Uterus (tissue), 2 donors: ENCODE results near the gene ADARB2.

ENCODE experiments used
- CTCF ChIP-seq, 4 experiments: fragments of 200-600 bp in 2 of 4; fragments of 450-650 bp in 2 of 4; sonication (generic) in 2 of 4; IDR thresholded peaks; one replicate each; pipeline ENCODE4 v1.5.1; 2016 to 2019; ENCODE audit warnings: antibody characterized with exemption in 4 of 4, mild to moderate bottlenecking in 2 of 4, moderate library complexity in 1 of 4
- POLR2A ChIP-seq, 2 donors: fragments of 450-650 bp; IDR thresholded peaks; one replicate each; pipeline ENCODE4 v1.6.1; 2016; ENCODE audit warnings: antibody characterized with exemption in 2 of 2, mild to moderate bottlenecking in 1 of 2, moderate library complexity in 1 of 2

DNA sequence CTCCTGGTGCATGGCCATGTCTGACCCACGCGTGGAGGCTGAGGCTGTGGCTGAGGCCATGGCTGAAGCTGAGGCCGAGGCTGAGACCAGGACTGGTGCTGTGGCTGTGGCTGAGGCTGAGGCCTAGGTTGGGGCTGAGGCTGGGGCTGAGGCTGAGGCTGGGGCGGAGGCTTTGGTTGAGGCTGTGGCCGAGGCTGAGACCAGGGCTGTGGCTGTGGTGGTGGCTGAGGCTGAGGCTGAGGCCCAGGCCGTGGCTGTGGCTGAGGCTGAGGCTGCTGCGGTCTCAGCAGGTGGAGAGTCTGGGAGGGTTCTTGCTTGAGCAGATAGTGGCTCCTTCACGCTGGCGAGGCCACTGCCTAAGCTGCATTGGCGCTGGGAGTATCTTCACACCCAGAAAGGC, 604.7 kb downstream of the ADARB2 start:
- no peak for TF ChIP-seq POLR2A (IDR thresholded peaks at IDR 0.05)
- no peak for TF ChIP-seq CTCF (IDR thresholded peaks at IDR 0.05)
